DMS 273 (cell line): ENCODE measurements around the gene EIF5AL1.
"Not testable (repeated sequence)": the region's sequence is repeated elsewhere in the genome, so short reads cannot be mapped to it uniquely, and the experiment has no call there.

Experiments
- DNase-seq: peaks from one replicate; lab custom pipeline; 2025; ENCODE audit not compliant: unreplicated experiment; lab: John Stamatoyannopoulos, UW

The EIF5AL1 gene

GRCh38 chr10:79509306-79509933 lies 2.9 kb upstream of the EIF5AL1 start:
- DNase-seq = not testable (repeated sequence)

GRCh38 chr10:79509934-79510508 lies 2.3 kb upstream of the EIF5AL1 start:
- not testable (repeated sequence) for DNase-seq

GRCh38 chr10:79516532-79517205 lies 4.3 kb downstream of the EIF5AL1 start:
- peak; percentile 68 for DNase-seq

GRCh38 chr10:79517567-79517966 lies 5.2 kb downstream of the EIF5AL1 start:
- not testable (repeated sequence) for DNase-seq

- not testable (repeated sequence) for DNase-seq
Observed at GRCh38 chr10:79521751-79522150, 9.4 kb downstream of the EIF5AL1 start.

- not testable (repeated sequence) for DNase-seq
Observed at GRCh38 chr10:79522464-79522863, 10.1 kb downstream of the EIF5AL1 start.

GRCh38 chr10:79523157-79523853 lies 11.0 kb downstream of the EIF5AL1 start:
- not testable (repeated sequence) for DNase-seq

- peak; percentile 26 for DNase-seq
Observed at GRCh38 chr10:79525049-79525710, 12.8 kb downstream of the EIF5AL1 start.

GRCh38 chr10:79528261-79528660 lies 15.9 kb downstream of the EIF5AL1 start:
- DNase-seq = not testable (repeated sequence)

GRCh38 chr10:79533142-79533902 lies 21.0 kb downstream of the EIF5AL1 start:
- DNase-seq = not testable (repeated sequence)

- not testable (repeated sequence) for DNase-seq
Observed at GRCh38 chr10:79533903-79534175, 21.5 kb downstream of the EIF5AL1 start.

- not testable (repeated sequence) for DNase-seq
Observed at GRCh38 chr10:79538311-79538710, 26.0 kb downstream of the EIF5AL1 start.

GRCh38 chr10:79540930-79541329 lies 28.6 kb downstream of the EIF5AL1 start:
- not testable (repeated sequence) for DNase-seq

- DNase-seq = no peak
Observed at GRCh38 chr10:79542626-79543025, 30.3 kb downstream of the EIF5AL1 start.

GRCh38 chr10:79544408-79544807 lies 32.1 kb downstream of the EIF5AL1 start:
- not testable (repeated sequence) for DNase-seq

GRCh38 chr10:79544926-79545659 lies 32.8 kb downstream of the EIF5AL1 start:
- DNase-seq = not testable (repeated sequence)

- not testable (repeated sequence) for DNase-seq
Observed at GRCh38 chr10:79547128-79547527, 34.8 kb downstream of the EIF5AL1 start.

- DNase-seq = no peak
Observed at GRCh38 chr10:79547973-79548372, 35.6 kb downstream of the EIF5AL1 start.

GRCh38 chr10:79552143-79552542 lies 39.8 kb downstream of the EIF5AL1 start:
- DNase-seq = peak; percentile 25
